ENCODE measurements around the gene SLC4A7.

The SLC4A7 gene

GRCh38 chr3:27500986-27501385, 16.8 kb upstream of the SLC4A7 start:
- Histone ChIP-seq H3K4me3 (ENCODE audit: low read depth, low read length) (no peak overlapping the region), H3K27me3 (ENCODE audit: insufficient read depth, low read depth, severe bottlenecking) (no peaks in the 10 kb centered on the region), H3K9me3 (ENCODE audit: severe bottlenecking) (no peaks in the 10 kb centered on the region), H3K27ac (no peak overlapping the region), H3K36me3 (no peaks in the 10 kb centered on the region)
- TF ChIP-seq, protein P1, sequence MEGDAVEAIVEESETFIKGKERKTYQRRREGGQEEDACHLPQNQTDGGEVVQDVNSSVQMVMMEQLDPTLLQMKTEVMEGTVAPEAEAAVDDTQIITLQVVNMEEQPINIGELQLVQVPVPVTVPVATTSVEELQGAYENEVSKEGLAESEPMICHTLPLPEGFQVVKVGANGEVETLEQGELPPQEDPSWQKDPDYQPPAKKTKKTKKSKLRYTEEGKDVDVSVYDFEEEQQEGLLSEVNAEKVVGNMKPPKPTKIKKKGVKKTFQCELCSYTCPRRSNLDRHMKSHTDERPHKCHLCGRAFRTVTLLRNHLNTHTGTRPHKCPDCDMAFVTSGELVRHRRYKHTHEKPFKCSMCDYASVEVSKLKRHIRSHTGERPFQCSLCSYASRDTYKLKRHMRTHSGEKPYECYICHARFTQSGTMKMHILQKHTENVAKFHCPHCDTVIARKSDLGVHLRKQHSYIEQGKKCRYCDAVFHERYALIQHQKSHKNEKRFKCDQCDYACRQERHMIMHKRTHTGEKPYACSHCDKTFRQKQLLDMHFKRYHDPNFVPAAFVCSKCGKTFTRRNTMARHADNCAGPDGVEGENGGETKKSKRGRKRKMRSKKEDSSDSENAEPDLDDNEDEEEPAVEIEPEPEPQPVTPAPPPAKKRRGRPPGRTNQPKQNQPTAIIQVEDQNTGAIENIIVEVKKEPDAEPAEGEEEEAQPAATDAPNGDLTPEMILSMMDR (IDR thresholded peaks at IDR 0.05; ENCODE audit: low read depth, low read length) = no peak
- no peak for DNase-seq

- Histone ChIP-seq H3K27me3 (ENCODE audit: insufficient read depth, low read depth, severe bottlenecking) (no peaks in the 10 kb centered on the region), H3K9me3 (ENCODE audit: severe bottlenecking) (no peaks in the 10 kb centered on the region), H3K36me3 (no peaks in the 10 kb centered on the region), H3K27ac (no peak overlapping the region), H3K4me3 (ENCODE audit: low read depth, low read length) (no peak overlapping the region)
- DNase-seq = no peak
- TF ChIP-seq, protein P1 (IDR thresholded peaks at IDR 0.05; ENCODE audit: low read depth, low read length) = no peak
These were observed 15.9 kb upstream of the SLC4A7 start for GRCh38 chr3:27500035-27500434.

GRCh38 chr3:27494784-27495183, 10.6 kb upstream of the SLC4A7 start:
- H3K27ac ChIP-seq = no peak overlapping the region
- no peaks in the 10 kb centered on the region for H3K36me3 ChIP-seq
- no peaks in the 10 kb centered on the region for H3K9me3 ChIP-seq (ENCODE audit: severe bottlenecking)
- H3K4me3 ChIP-seq (ENCODE audit: low read depth, low read length) = no peak overlapping the region
- TF ChIP-seq, protein P1 (IDR thresholded peaks at IDR 0.05; ENCODE audit: low read depth, low read length) = no peak
- no peak for DNase-seq
- no peaks in the 10 kb centered on the region for H3K27me3 ChIP-seq (ENCODE audit: insufficient read depth, low read depth, severe bottlenecking)

DNA sequence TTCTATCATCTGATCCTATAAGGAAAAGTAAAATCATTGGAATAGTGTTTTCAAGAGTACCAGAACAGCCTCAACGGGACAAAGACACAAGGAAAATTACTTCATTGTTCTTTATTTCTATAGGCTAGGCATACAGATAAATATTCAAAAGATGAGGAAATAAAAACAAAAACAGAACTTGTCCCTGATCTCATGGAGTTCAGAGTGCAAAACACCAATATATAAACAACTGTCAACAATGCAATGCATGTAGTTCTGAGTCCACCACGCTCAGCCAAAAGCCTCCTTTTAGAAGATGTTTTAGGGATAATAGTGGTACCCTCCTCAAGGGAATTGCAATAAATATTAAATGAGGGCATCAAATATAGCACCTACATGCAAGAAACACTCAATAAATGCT, 4.6 kb upstream of the SLC4A7 start:
- Histone ChIP-seq H3K36me3 (peaks cover 3% of the 10 kb centered on the region), H3K27me3 (ENCODE audit: insufficient read depth, low read depth, severe bottlenecking) (no peaks in the 10 kb centered on the region), H3K27ac (no peak overlapping the region), H3K4me3 (ENCODE audit: low read depth, low read length) (no peak overlapping the region), H3K9me3 (ENCODE audit: severe bottlenecking) (no peaks in the 10 kb centered on the region)
- TF ChIP-seq, protein P1 (IDR thresholded peaks at IDR 0.05; ENCODE audit: low read depth, low read length) = no peak
- DNase-seq = no peak

DNA sequence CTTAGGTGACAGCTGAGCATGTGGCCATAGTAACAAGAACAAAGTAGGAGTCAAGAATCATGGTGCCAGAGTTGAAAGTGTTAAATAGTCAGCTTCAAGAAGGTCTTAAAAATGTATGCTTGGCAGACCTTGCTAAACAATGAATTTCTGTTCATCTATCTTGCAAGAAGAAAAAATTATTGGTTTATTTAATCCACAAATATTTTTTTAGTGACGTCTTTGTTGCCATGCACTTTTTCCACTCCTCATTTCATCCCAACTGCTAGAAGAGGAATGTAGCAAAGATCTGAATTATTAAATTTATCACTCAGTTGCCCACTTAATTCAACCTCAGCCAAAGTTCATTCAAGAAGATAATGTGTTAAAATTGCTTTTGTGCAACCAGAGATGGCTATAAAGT, 3.2 kb upstream of the SLC4A7 start:
- Histone ChIP-seq H3K4me3 (ENCODE audit: low read depth, low read length) (no peak overlapping the region), H3K27ac (no peak overlapping the region), H3K27me3 (ENCODE audit: insufficient read depth, low read depth, severe bottlenecking) (no peaks in the 10 kb centered on the region), H3K9me3 (ENCODE audit: severe bottlenecking) (no peaks in the 10 kb centered on the region), H3K36me3 (peaks cover 3% of the 10 kb centered on the region)
- TF ChIP-seq, protein P1 (IDR thresholded peaks at IDR 0.05; ENCODE audit: low read depth, low read length) = no peak
- DNase-seq = no peak

DNA sequence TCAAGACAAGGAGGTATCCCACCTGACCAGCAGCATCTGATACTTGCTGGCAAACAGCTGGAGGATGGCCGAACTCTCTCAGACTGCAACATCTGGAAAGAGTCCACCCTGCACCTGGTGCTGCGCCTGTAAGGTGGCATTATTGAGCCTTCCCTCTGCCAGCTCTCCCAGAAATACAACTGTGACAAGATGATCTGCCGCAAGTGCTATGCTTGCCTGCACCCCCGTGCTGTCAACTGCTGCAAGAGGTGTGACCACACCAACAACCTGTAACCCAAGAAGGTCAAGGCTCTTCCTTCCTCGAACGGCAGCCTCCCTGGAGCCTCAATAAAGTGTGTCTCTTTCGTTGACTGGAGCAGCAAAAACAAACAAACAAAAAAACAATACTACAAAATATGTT, 2.2 kb upstream of the SLC4A7 start:
- H3K27ac ChIP-seq = no peak overlapping the region
- TF ChIP-seq, protein P1 (IDR thresholded peaks at IDR 0.05; ENCODE audit: low read depth, low read length) = no peak
- no peaks in the 10 kb centered on the region for H3K27me3 ChIP-seq (ENCODE audit: insufficient read depth, low read depth, severe bottlenecking)
- H3K36me3 ChIP-seq = peaks cover 11% of the 10 kb centered on the region
- no peaks in the 10 kb centered on the region for H3K9me3 ChIP-seq (ENCODE audit: severe bottlenecking)
- H3K4me3 ChIP-seq (ENCODE audit: low read depth, low read length) = no peak overlapping the region
- DNase-seq = no peak
